PC-9 (cell line): ENCODE results near the gene MAP9. TPM values are rescaled to one million over a fixed set of nuclear protein-coding genes. Genes with fewer than 3 reads are reported as not detected.

Experiments used
- BruUV-seq: library from RNA; stranded (reverse); fragments of 400-500 nt; replicated peaks from 2 replicates; lab custom pipeline; 2021; lab: Mats Ljungman, UMichigan
- CTCF ChIA-PET: fragments of 300-600 bp; sonication (Branson Sonifier 250); formaldehyde crosslinking; loops from one replicate; lab custom pipeline; 2022; ENCODE audit warnings: antibody characterized with exemption; lab: Charles Lee
- POLR2A ChIA-PET: fragments of 300-600 bp; sonication (Branson Sonifier 250); formaldehyde crosslinking; loops from one replicate; lab custom pipeline; 2022; ENCODE audit warnings: antibody characterized with exemption; ENCODE audit not compliant: unreplicated experiment; lab: Charles Lee
- DNase-seq, 2 experiments: peaks; one replicate each; pipeline versions ENCODE4 v3.0.0 to v3.0.0-alpha.2; 2015 to 2022; ENCODE audit warnings: mixed read lengths in 1 of 2
- H2AFZ ChIP-seq: fragments of 200-600 bp; sonication (generic); 2 replicates; pipeline ENCODE4 v1.8.1; 2017; ENCODE audit warnings: antibody characterized with exemption
- H3F3A ChIP-seq: fragments of 200-600 bp; sonication (generic); 2 replicates; pipeline ENCODE4 v1.8.1; 2017; ENCODE audit warnings: antibody characterized with exemption, mild to moderate bottlenecking, low read depth; ENCODE audit not compliant: insufficient read depth
- H3K27ac ChIP-seq: fragments of 200-600 bp; sonication (generic); 2 replicates; pipeline ENCODE4 v1.6.1; 2016; ENCODE audit warnings: mixed run types
- H3K27me3 ChIP-seq: fragments of 200-600 bp; sonication (generic); 2 replicates; pipeline ENCODE4 v1.6.1; 2016; ENCODE audit warnings: low read depth, mixed run types; ENCODE audit not compliant: insufficient read depth
- H3K36me3 ChIP-seq: fragments of 200-600 bp; sonication (generic); 2 replicates; pipeline ENCODE4 v1.6.1; 2016; ENCODE audit warnings: low read depth, mixed run types
- H3K4me1 ChIP-seq: fragments of 200-600 bp; sonication (generic); replicated peaks from 2 replicates; pipeline ENCODE4 v1.6.1; 2016; ENCODE audit warnings: mixed run types; ENCODE audit not compliant: insufficient read depth
- H3K4me2 ChIP-seq: fragments of 200-600 bp; sonication (generic); 2 replicates; pipeline ENCODE4 v1.6.1; 2017; ENCODE audit warnings: mixed run types
- H3K4me3 ChIP-seq: fragments of 200-600 bp; sonication (generic); 2 replicates; pipeline ENCODE4 v1.6.1; 2016; ENCODE audit warnings: mixed run types
- H3K79me2 ChIP-seq: fragments of 200-600 bp; sonication (generic); 2 replicates; pipeline ENCODE4 v1.6.1; 2017; ENCODE audit warnings: low read depth, mixed run types
- H3K9me2 ChIP-seq: fragments of 200-600 bp; sonication (generic); 2 replicates; pipeline ENCODE4 v1.8.1; 2017; ENCODE audit warnings: mild to moderate bottlenecking; ENCODE audit not compliant: insufficient read depth
- H3K9me3 ChIP-seq: fragments of 200-600 bp; sonication (generic); 2 replicates; pipeline ENCODE4 v1.8.1; 2016; ENCODE audit warnings: low read depth; ENCODE audit not compliant: insufficient read depth
- H4K20me1 ChIP-seq: fragments of 200-600 bp; sonication (generic); 2 replicates; pipeline ENCODE4 v1.8.1; 2017; ENCODE audit not compliant: insufficient read depth
- EZH2 ChIP-seq: fragments of 200-600 bp; sonication (generic); IDR thresholded peaks from 2 replicates; pipeline ENCODE4 v1.8.0; 2017; ENCODE audit warnings: antibody characterized with exemption, low read depth
- intact Hi-C: fragments of 100-400 bp; cut with micrococcal nuclease; formaldehyde crosslinking; loops from one replicate; pipeline ENCODE4 v1.10.0; 2022; ENCODE audit not compliant: unreplicated experiment
- total RNA-seq: library from RNA; stranded (reverse); gene quantifications from 2 replicates; pipeline ENCODE4 v1.2.3, GENCODE V29; 2021
- TF ChIP-seq, protein P1 (sequence below): fragments of 200-600 bp; sonication (generic); conservative IDR thresholded peaks from 2 replicates; pipeline ENCODE4 v1.6.1; 2017; ENCODE audit warnings: mixed run types, antibody characterized with exemption, mild to moderate bottlenecking, moderate library complexity

Gene MAP9
- total RNA-seq, 1 experiment from 2014 or later, result 11.0 TPM

DNA sequence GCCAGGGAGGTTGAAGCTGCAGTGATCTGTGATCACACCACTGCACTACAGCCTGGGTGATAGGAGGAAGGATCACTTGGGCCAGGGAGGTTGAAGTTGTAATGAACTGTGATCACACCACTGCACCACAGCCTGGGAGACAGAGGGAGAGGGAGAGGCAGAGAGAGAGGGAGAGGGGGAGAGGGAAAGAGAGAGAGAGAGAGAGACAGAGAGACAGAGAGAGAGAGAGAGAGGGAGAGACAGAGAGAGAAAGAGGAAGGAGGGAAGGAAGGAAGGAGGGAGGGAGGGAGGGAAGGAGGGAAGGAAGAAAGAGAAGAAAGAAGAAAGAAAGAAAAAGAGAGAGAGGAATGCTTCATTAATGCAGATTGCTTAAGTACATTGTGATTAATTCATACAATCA is 15.2 kb upstream of the MAP9 start:
- intact Hi-C loops, result no loop called here
- H3K4me3 ChIP-seq, result no peak overlapping the region
- no peaks in the 10 kb centered on the region for H3F3A ChIP-seq
- no TSS peak for BruUV-seq
- H3K9me2 ChIP-seq, result no peaks in the 10 kb centered on the region
- TF ChIP-seq, protein P1, sequence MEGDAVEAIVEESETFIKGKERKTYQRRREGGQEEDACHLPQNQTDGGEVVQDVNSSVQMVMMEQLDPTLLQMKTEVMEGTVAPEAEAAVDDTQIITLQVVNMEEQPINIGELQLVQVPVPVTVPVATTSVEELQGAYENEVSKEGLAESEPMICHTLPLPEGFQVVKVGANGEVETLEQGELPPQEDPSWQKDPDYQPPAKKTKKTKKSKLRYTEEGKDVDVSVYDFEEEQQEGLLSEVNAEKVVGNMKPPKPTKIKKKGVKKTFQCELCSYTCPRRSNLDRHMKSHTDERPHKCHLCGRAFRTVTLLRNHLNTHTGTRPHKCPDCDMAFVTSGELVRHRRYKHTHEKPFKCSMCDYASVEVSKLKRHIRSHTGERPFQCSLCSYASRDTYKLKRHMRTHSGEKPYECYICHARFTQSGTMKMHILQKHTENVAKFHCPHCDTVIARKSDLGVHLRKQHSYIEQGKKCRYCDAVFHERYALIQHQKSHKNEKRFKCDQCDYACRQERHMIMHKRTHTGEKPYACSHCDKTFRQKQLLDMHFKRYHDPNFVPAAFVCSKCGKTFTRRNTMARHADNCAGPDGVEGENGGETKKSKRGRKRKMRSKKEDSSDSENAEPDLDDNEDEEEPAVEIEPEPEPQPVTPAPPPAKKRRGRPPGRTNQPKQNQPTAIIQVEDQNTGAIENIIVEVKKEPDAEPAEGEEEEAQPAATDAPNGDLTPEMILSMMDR, result no peak
- TF ChIP-seq EZH2, result no peak
- H3K79me2 ChIP-seq, result no peaks in the 10 kb centered on the region
- peak overlapping the region; percentile 55 for H3K4me2 ChIP-seq
- no peaks in the 10 kb centered on the region for H4K20me1 ChIP-seq
- ChIA-PET CTCF (no interaction called here), POLR2A (no interaction called here)
- no peaks in the 10 kb centered on the region for H3K9me3 ChIP-seq
- no peaks in the 10 kb centered on the region for H3K36me3 ChIP-seq
- no peaks in the 10 kb centered on the region for H3K27me3 ChIP-seq
- H2AFZ ChIP-seq, result no peak overlapping the region
- DNase-seq, result no peak
- 0 out of 2 replicates have a peak, but pooled peaks cover 5% of the 10 kb centered on the region for H3K4me1 ChIP-seq
- no peak overlapping the region for H3K27ac ChIP-seq

DNA sequence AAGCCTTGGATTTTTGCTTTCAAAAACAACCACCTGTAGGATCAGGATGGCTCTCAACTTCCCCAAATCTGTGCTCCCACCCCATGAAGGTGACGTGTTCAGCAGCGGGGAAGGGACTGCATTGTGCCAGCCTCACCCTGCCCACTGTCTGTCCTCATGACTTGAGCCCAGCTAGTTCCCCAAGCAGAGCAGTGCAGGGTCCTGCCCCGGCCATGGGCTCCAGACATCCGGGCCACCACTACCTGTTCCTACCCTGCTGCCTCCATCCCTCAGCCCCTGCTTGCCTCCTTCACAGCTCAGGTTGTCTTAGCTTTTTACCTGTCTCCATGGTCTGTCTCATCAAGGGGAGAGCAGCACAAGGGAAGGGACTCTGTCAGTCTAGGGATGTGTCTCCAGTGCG is 11.4 kb upstream of the MAP9 start:
- DNase-seq, result no peak
- Histone ChIP-seq H3K4me3 (no peak overlapping the region), H3K4me1 (0 out of 2 replicates have a peak, but pooled peaks cover 5% of the 10 kb centered on the region), H3K27ac (no peak overlapping the region), H3K4me2 (no peak overlapping the region), H3F3A (no peaks in the 10 kb centered on the region), H4K20me1 (no peaks in the 10 kb centered on the region), H3K9me2 (no peaks in the 10 kb centered on the region), H3K27me3 (no peaks in the 10 kb centered on the region), H3K36me3 (no peaks in the 10 kb centered on the region), H2AFZ (no peak overlapping the region), H3K79me2 (no peaks in the 10 kb centered on the region), H3K9me3 (no peaks in the 10 kb centered on the region)
- intact Hi-C loops, result no loop called here
- no TSS peak for BruUV-seq
- TF ChIP-seq, protein P1, result no peak
- no peak for TF ChIP-seq EZH2
- POLR2A ChIA-PET, result no interaction called here
- CTCF ChIA-PET, result no interaction called here

DNA sequence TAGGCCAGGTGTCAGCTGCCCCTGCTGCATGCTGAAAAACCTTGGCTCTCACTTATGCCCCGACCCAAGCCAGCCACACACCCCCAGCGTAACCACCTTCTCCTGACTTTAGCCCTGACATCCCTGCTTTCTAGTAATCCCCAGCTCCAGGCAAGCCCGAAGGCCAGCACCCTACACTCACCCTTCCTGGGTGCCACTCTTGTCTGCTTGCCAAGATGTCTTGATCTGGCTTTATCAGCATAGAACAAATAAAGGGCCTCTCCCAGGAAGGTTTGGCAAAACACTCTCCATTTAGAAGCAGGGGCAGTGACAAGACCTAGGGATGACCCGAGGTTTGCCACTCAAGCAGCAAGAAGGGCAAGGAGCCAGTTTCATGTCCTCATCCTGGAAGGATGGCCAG is 6.8 kb upstream of the MAP9 start:
- Histone ChIP-seq H3K27ac (no peak overlapping the region), H4K20me1 (no peaks in the 10 kb centered on the region), H3K4me2 (no peak overlapping the region), H3K9me2 (no peaks in the 10 kb centered on the region), H2AFZ (no peak overlapping the region), H3K79me2 (no peaks in the 10 kb centered on the region), H3K4me1 (no peaks in the 10 kb centered on the region), H3K27me3 (no peaks in the 10 kb centered on the region), H3K9me3 (no peaks in the 10 kb centered on the region), H3F3A (no peaks in the 10 kb centered on the region), H3K4me3 (no peak overlapping the region), H3K36me3 (no peaks in the 10 kb centered on the region)
- TF ChIP-seq, protein P1, result no peak
- TF ChIP-seq EZH2, result no peak
- ChIA-PET POLR2A (no interaction called here), CTCF (no interaction called here)
- BruUV-seq, result no TSS peak
- DNase-seq, result no peak
- intact Hi-C loops, result no loop called here
